Naive thymus-derived CD4-positive, alpha-beta T cell (primary cell): Measurements from ENCODE around the gene KCNK4. TPM values are rescaled to one million over a fixed set of nuclear protein-coding genes. Genes with fewer than 3 reads are reported as not detected.

Experiments
- ATAC-seq: fragments of 150-1000 bp; cut with Tn5 transposase; 2 replicates; pipeline ENCODE4 v1.10.0; 2021; ENCODE audit warnings: mild to moderate bottlenecking, moderate library complexity
- CTCF ChIA-PET: fragments of 350-600 bp; sonication (Branson Sonifier 250); formaldehyde crosslinking; loops from one replicate; lab custom pipeline; 2021; ENCODE audit warnings: antibody characterized with exemption; lab: Charles Lee
- POLR2A ChIA-PET: fragments of 350-600 bp; sonication (Branson Sonifier 250); formaldehyde crosslinking; loops from one replicate; lab custom pipeline; 2021; ENCODE audit warnings: antibody characterized with exemption, inconsistent platforms; lab: Charles Lee
- DNase-seq, 9 donors: peaks; one replicate each; pipeline versions ENCODE4 v3.0.0 to v3.0.0-alpha.2; 2020 to 2022; ENCODE audit warnings: mixed read lengths in 1 of 9
- H3K27ac ChIP-seq: one replicate; pipeline ENCODE4 v1.7.0; 2013; ENCODE audit warnings: mild to moderate bottlenecking, low read depth, low read length, moderate library complexity
- H3K27me3 ChIP-seq, 2 donors: one replicate each; pipeline ENCODE4 v1.7.0; 2013; ENCODE audit warnings: low read length in 2 of 2, mild to moderate bottlenecking in 2 of 2, moderate library complexity in 2 of 2; ENCODE audit not compliant: control insufficient read depth in 2 of 2, insufficient read depth in 2 of 2
- H3K36me3 ChIP-seq, 3 experiments: 1 replicate in 2 of 3; 2 replicates in 1 of 3; pipeline ENCODE4 v1.7.0; 2013; ENCODE audit warnings: low read length in 3 of 3, mild to moderate bottlenecking in 3 of 3, moderate library complexity in 1 of 3; ENCODE audit not compliant: insufficient read depth in 3 of 3, control insufficient read depth in 2 of 3
- H3K4me1 ChIP-seq, 2 donors: one replicate each; pipeline ENCODE4 v1.7.0; 2013; ENCODE audit warnings: low read length in 2 of 2, mild to moderate bottlenecking in 2 of 2, moderate library complexity in 1 of 2; ENCODE audit not compliant: control insufficient read depth in 2 of 2, insufficient read depth in 2 of 2
- H3K4me3 ChIP-seq: 2 replicates; pipeline ENCODE4 v1.7.0; 2013; ENCODE audit warnings: mild to moderate bottlenecking, low read length
- H3K9me3 ChIP-seq, 3 experiments: 1 replicate in 2 of 3; 2 replicates in 1 of 3; pipeline ENCODE4 v1.7.0; 2013; ENCODE audit warnings: low read length in 3 of 3; ENCODE audit not compliant: control insufficient read depth in 2 of 3
- H3K27ac Mint-ChIP-seq, 9 donors: one replicate each; pipeline ENCODE4 v1.8.0; 2020 to 2022; ENCODE audit warnings: mixed read lengths in 9 of 9, mild to moderate bottlenecking in 8 of 9, moderate library complexity in 5 of 9, inconsistent platforms in 2 of 9
- H3K27me3 Mint-ChIP-seq, 5 donors: one replicate each; pipeline ENCODE4 v1.8.0; 2021 to 2022; ENCODE audit warnings: mixed read lengths in 5 of 5, mild to moderate bottlenecking in 1 of 5
- H3K36me3 Mint-ChIP-seq, 5 donors: one replicate each; pipeline ENCODE4 v1.8.0; 2020 to 2022; ENCODE audit warnings: mixed read lengths in 5 of 5, mild to moderate bottlenecking in 3 of 5, inconsistent platforms in 1 of 5
- H3K4me1 Mint-ChIP-seq, 7 donors: one replicate each; pipeline ENCODE4 v1.8.0; 2020 to 2022; ENCODE audit warnings: mixed read lengths in 7 of 7, mild to moderate bottlenecking in 3 of 7, inconsistent platforms in 1 of 7
- H3K4me3 Mint-ChIP-seq, 10 donors: one replicate each; pipeline ENCODE4 v1.8.0; 2020 to 2022; ENCODE audit warnings: mild to moderate bottlenecking in 10 of 10, mixed read lengths in 10 of 10, moderate library complexity in 6 of 10, inconsistent platforms in 2 of 10
- H3K9me3 Mint-ChIP-seq, 11 donors: one replicate each; pipeline ENCODE4 v1.8.0; 2020 to 2022; ENCODE audit warnings: mixed read lengths in 11 of 11, mild to moderate bottlenecking in 4 of 11, inconsistent platforms in 1 of 11, moderate library complexity in 1 of 11
- intact Hi-C, 2 donors: fragments of 100-400 bp; cut with micrococcal nuclease; formaldehyde crosslinking; loops; one replicate each; pipeline ENCODE4 v1.15.1; 2023
- polyA plus RNA-seq, 2 donors: library from polyadenylated mRNA; unstranded; fragments of 300-500 nt; fragmentation: Illumina TruSeq; gene quantifications; one replicate each; pipeline ENCODE4 v1.2.3, GENCODE V29; 2021
- total RNA-seq, 6 experiments: library from RNA in 5 of 6; stranded (reverse) in 5 of 6; gene quantifications; 1 replicate in 5 of 6; 2 replicates in 1 of 6; pipeline ENCODE4 v1.2.3 and lab custom pipeline; 2021 to 2026

Gene KCNK4
- total and polyA plus RNA-seq, 7 experiments from 2014 or later = 0.42 TPM; not detected in 6

GRCh38 chr11:64269540-64270220 lies 21.4 kb upstream of the KCNK4 start:
- H3K36me3 ChIP-seq = peaks cover 0 to 7% (median 0%) of the 10 kb centered on the region in 3 experiments
- ChIA-PET CTCF (interaction anchor here (0.5 to 5.8 kb wide), 9 partner anchors 12 to 64 kb away, joined by 3 to 66 read pairs (median 4); partner anchors contain the start of genes FERMT3, PLCB3, PRDX5 and TRMT112), POLR2A (interaction anchor here (0.6 to 7.0 kb wide), 19 partner anchors 13 to 1229 kb away, joined by 3 to 154 read pairs (median 5); partner anchors contain the start of genes BAD, CATSPERZ, CCDC88B and ESRRA)
- Mint-ChIP-seq H3K27me3 (no peaks in the 10 kb centered on the region), H3K9me3 (peaks cover 0 to 15% (median 0%) of the 10 kb centered on the region in 11 donors), H3K27ac (peak overlapping the region; percentile 94 to 99 (median 99)), H3K4me1 (peaks cover 8 to 29% (median 24%) of the 10 kb centered on the region in 7 donors), H3K4me3 (peak overlapping the region; percentile 95 to 100 (median 98)), H3K36me3 (peaks cover 0 to 6% (median 0%) of the 10 kb centered on the region in 5 donors)
- peaks cover 8 to 10% of the 10 kb centered on the region in 2 donors for H3K4me1 ChIP-seq
- no peaks in the 10 kb centered on the region for H3K9me3 ChIP-seq
- peak overlapping the region; percentile 91 for H3K4me3 ChIP-seq
- intact Hi-C loops = loop anchor here (1.0 to 2.0 kb wide), 15 partner anchors 16 to 599 kb away; partner anchors contain the start of genes CCDC88B (in 2 of the 2), DNAJC4 (in 2 of the 2), ESRRA (in 2 of the 2) and FKBP2 (in 2 of the 2)
- DNase-seq (peak; percentile 89 to 98 (median 98)), ATAC-seq (peak; percentile 82)
- H3K27me3 ChIP-seq = no peaks in the 10 kb centered on the region
- peak overlapping the region; percentile 95 for H3K27ac ChIP-seq

GRCh38 chr11:64275031-64275800 lies 15.9 kb upstream of the KCNK4 start:
- H3K4me1 Mint-ChIP-seq = peaks cover 0 to 15% (median 6%) of the 10 kb centered on the region in 7 donors
- Histone ChIP-seq H3K36me3 (peaks cover 0 to 24% (median 0%) of the 10 kb centered on the region in 3 experiments), H3K4me1 (no peaks in the 10 kb centered on the region), H3K4me3 (no peak overlapping the region), H3K9me3 (no peaks in the 10 kb centered on the region), H3K27ac (no peak overlapping the region), H3K27me3 (no peaks in the 10 kb centered on the region)
- no peaks in the 10 kb centered on the region for H3K27me3 Mint-ChIP-seq
- DNase-seq (no peak), ATAC-seq (no peak)
- intact Hi-C loops = no loop called here
- POLR2A ChIA-PET = interaction anchor here (1.0 kb wide), 1 partner anchor 9 kb away, joined by 3 read pairs; the partner anchor contains the start of gene BAD
- H3K4me3 Mint-ChIP-seq = peak overlapping the region in 1 of 10 donors; percentile 56
- H3K27ac Mint-ChIP-seq = no peak overlapping the region
- peaks cover 0 to 16% (median 0%) of the 10 kb centered on the region in 11 donors for H3K9me3 Mint-ChIP-seq
- CTCF ChIA-PET = interaction anchor here (1.5 kb wide), 1 partner anchor 25 kb away, joined by 3 read pairs; no protein-coding TSS in a partner anchor
- peaks cover 0 to 5% (median 5%) of the 10 kb centered on the region in 5 donors for H3K36me3 Mint-ChIP-seq

GRCh38 chr11:64275841-64276240 lies 15.3 kb upstream of the KCNK4 start:
- Histone ChIP-seq H3K4me1 (no peaks in the 10 kb centered on the region), H3K9me3 (no peaks in the 10 kb centered on the region), H3K4me3 (no peak overlapping the region), H3K36me3 (peaks cover 0 to 24% (median 0%) of the 10 kb centered on the region in 3 experiments), H3K27ac (no peak overlapping the region), H3K27me3 (no peaks in the 10 kb centered on the region)
- peaks cover 0 to 11% (median 0%) of the 10 kb centered on the region in 11 donors for H3K9me3 Mint-ChIP-seq
- H3K27me3 Mint-ChIP-seq = no peaks in the 10 kb centered on the region
- peaks cover 0 to 5% (median 5%) of the 10 kb centered on the region in 5 donors for H3K36me3 Mint-ChIP-seq
- ATAC-seq = no peak
- DNase-seq = no peak
- POLR2A ChIA-PET = no interaction called here
- H3K4me3 Mint-ChIP-seq = no peak overlapping the region
- CTCF ChIA-PET = interaction anchor here (1.5 kb wide), 1 partner anchor 25 kb away, joined by 3 read pairs; no protein-coding TSS in a partner anchor
- H3K4me1 Mint-ChIP-seq = peaks cover 0 to 12% (median 5%) of the 10 kb centered on the region in 7 donors
- intact Hi-C loops = no loop called here
- H3K27ac Mint-ChIP-seq = no peak overlapping the region

- H3K4me1 Mint-ChIP-seq = peaks cover 0 to 12% (median 5%) of the 10 kb centered on the region in 7 donors
- H3K36me3 Mint-ChIP-seq = peaks cover 0 to 11% (median 5%) of the 10 kb centered on the region in 5 donors
- H3K9me3 Mint-ChIP-seq = peaks cover 0 to 3% (median 0%) of the 10 kb centered on the region in 11 donors
- Histone ChIP-seq H3K4me3 (no peak overlapping the region), H3K27me3 (no peaks in the 10 kb centered on the region), H3K9me3 (no peaks in the 10 kb centered on the region), H3K36me3 (peaks cover 0 to 21% (median 0%) of the 10 kb centered on the region in 3 experiments), H3K27ac (no peak overlapping the region), H3K4me1 (no peaks in the 10 kb centered on the region)
- POLR2A ChIA-PET = interaction anchor here (0.6 kb wide), 1 partner anchor 1679 kb away, joined by 3 read pairs; no protein-coding TSS in a partner anchor
- CTCF ChIA-PET = interaction anchor here (1.4 to 1.5 kb wide), 2 partner anchors 24 to 72 kb away, joined by 3 read pairs; no protein-coding TSS in a partner anchor
- H3K27me3 Mint-ChIP-seq = no peaks in the 10 kb centered on the region
- intact Hi-C loops = no loop called here
- DNase-seq (no peak), ATAC-seq (no peak)
- H3K27ac Mint-ChIP-seq = no peak overlapping the region
- no peak overlapping the region for H3K4me3 Mint-ChIP-seq
These were observed 14.3 kb upstream of the KCNK4 start for GRCh38 chr11:64276653-64277431.

DNA sequence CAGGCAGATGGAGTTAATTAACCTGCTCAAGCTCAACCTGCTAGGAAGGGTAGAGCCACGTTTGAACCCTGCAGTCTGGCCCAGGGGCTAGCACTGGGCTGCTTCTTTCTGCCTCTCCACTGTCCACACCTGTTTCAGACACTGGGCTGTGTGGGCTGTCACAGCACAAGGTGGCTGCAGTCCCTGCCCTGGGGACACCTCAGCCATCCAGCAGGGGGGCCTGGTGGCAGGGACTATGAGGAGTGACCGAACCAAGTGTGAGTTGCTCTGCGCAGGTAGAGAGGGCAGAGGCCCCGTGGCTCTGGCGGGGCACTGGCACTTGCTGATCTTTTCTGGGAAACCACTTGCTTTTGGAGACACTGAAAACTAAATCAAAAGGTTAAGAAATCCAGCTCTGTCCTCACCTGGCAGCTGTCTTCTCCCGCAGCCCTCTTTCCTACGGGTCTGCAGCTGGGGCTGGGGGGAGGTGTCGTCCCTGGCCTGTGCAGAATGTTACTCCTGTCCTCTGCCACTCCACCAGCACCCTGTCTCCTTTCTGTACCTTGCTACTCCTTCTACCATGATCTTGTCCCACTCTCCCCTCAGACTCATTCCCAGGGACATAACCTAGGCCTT lies 12.4 kb upstream of the KCNK4 start:
- H3K4me3 Mint-ChIP-seq = peak overlapping the region in 1 of 10 donors; percentile 51
- Histone ChIP-seq H3K27me3 (no peaks in the 10 kb centered on the region), H3K9me3 (no peaks in the 10 kb centered on the region), H3K4me1 (peaks cover 1 to 6% of the 10 kb centered on the region in 2 donors), H3K4me3 (no peak overlapping the region), H3K36me3 (peaks cover 0 to 26% (median 0%) of the 10 kb centered on the region in 3 experiments), H3K27ac (no peak overlapping the region)
- H3K27ac Mint-ChIP-seq = no peak overlapping the region
- peaks cover 0 to 13% (median 8%) of the 10 kb centered on the region in 7 donors for H3K4me1 Mint-ChIP-seq
- H3K36me3 Mint-ChIP-seq = peaks cover 0 to 11% (median 5%) of the 10 kb centered on the region in 5 donors
- intact Hi-C loops = no loop called here
- DNase-seq (no peak), ATAC-seq (no peak)
- CTCF ChIA-PET = interaction anchor here (1.4 to 1.6 kb wide), 2 partner anchors 22 to 74 kb away, joined by 3 to 4 read pairs; partner anchors contain the start of gene CATSPERZ
- H3K9me3 Mint-ChIP-seq = peaks cover 0 to 2% (median 0%) of the 10 kb centered on the region in 11 donors
- no peaks in the 10 kb centered on the region for H3K27me3 Mint-ChIP-seq
- POLR2A ChIA-PET = interaction anchor here (7.1 kb wide), 1 partner anchor 7 kb away, joined by 104 read pairs; no protein-coding TSS in a partner anchor
